GM23338 (cell line): ENCODE data around the gene LRBA. TPM values are rescaled to one million over a fixed set of nuclear protein-coding genes. Genes with fewer than 3 reads are reported as not detected.

Experiments
- ATAC-seq: fragments of 200-7000 bp; cut with Tn5 transposase; 3 replicates; pipeline ENCODE4 v1.9.1; 2020
- DNase-seq: peaks from one replicate; pipeline ENCODE4 v3.0.0-alpha.2; 2015; ENCODE audit warnings: low spot score
- H2AFZ ChIP-seq: fragments of 200-600 bp; sonication (generic); 2 replicates; pipeline ENCODE4 v1.8.0; 2016; ENCODE audit warnings: antibody characterized with exemption, mild to moderate bottlenecking, moderate library complexity
- H3F3A ChIP-seq: fragments of 200-600 bp; sonication (generic); replicated peaks from 2 replicates; pipeline ENCODE4 v1.8.0; 2017; ENCODE audit warnings: antibody characterized with exemption, mixed run types, low read depth
- H3K27ac ChIP-seq: fragments of 200-600 bp; sonication (generic); 2 replicates; pipeline ENCODE4 v1.6.1; 2016; ENCODE audit warnings: low read depth
- H3K27me3 ChIP-seq: fragments of 200-600 bp; sonication (generic); 2 replicates; pipeline ENCODE4 v1.8.0; 2016; ENCODE audit warnings: mild to moderate bottlenecking, mixed run types, moderate library complexity; ENCODE audit not compliant: insufficient read depth
- H3K36me3 ChIP-seq: fragments of 200-600 bp; sonication (generic); 2 replicates; pipeline ENCODE4 v1.8.0; 2016; ENCODE audit warnings: mild to moderate bottlenecking; ENCODE audit not compliant: insufficient read depth
- H3K4me1 ChIP-seq: fragments of 200-600 bp; sonication (generic); 2 replicates; pipeline ENCODE4 v1.8.0; 2016; ENCODE audit warnings: mild to moderate bottlenecking, moderate library complexity; ENCODE audit not compliant: insufficient read depth
- H3K4me2 ChIP-seq: fragments of 200-600 bp; sonication (generic); 2 replicates; pipeline ENCODE4 v1.7.1; 2017; ENCODE audit warnings: mixed run types
- H3K4me3 ChIP-seq: fragments of 200-600 bp; sonication (generic); 2 replicates; pipeline ENCODE4 v1.6.1; 2016; ENCODE audit warnings: mixed run types
- H3K79me2 ChIP-seq: fragments of 200-600 bp; sonication (generic); replicated peaks from 2 replicates; pipeline ENCODE4 v1.8.0; 2017; ENCODE audit warnings: mild to moderate bottlenecking; ENCODE audit not compliant: insufficient read depth
- H3K9me2 ChIP-seq: fragments of 200-600 bp; sonication (generic); 2 replicates; pipeline ENCODE4 v1.8.0; 2017; ENCODE audit not compliant: insufficient read depth
- H4K20me1 ChIP-seq: fragments of 200-600 bp; sonication (generic); replicated peaks from 2 replicates; pipeline ENCODE4 v1.8.0; 2017; ENCODE audit warnings: mild to moderate bottlenecking; ENCODE audit not compliant: insufficient read depth
- H3K27ac Mint-ChIP-seq: 2 replicates; pipeline ENCODE4 v1.8.0; 2020; ENCODE audit warnings: inconsistent platforms, mild to moderate bottlenecking, moderate library complexity, mixed read lengths
- H3K27me3 Mint-ChIP-seq: 3 replicates; pipeline ENCODE4 v1.8.0; 2022; ENCODE audit warnings: low read depth, mild to moderate bottlenecking, moderate library complexity, mixed read lengths, inconsistent platforms; ENCODE audit not compliant: insufficient read depth, poor library complexity
- H3K36me3 Mint-ChIP-seq: 3 replicates; pipeline ENCODE4 v1.8.0; 2021; ENCODE audit warnings: low read depth, mild to moderate bottlenecking, inconsistent platforms, moderate library complexity, mixed read lengths
- H3K4me1 Mint-ChIP-seq: 3 replicates; pipeline ENCODE4 v1.8.0; 2020; ENCODE audit warnings: mild to moderate bottlenecking, inconsistent platforms, mixed read lengths
- H3K4me3 Mint-ChIP-seq: 3 replicates; pipeline ENCODE4 v1.8.0; 2021; ENCODE audit warnings: moderate library complexity, mild to moderate bottlenecking, inconsistent platforms, mixed read lengths
- H3K9me3 Mint-ChIP-seq: 3 replicates; pipeline ENCODE4 v1.8.0; 2020; ENCODE audit warnings: moderate library complexity, mild to moderate bottlenecking, inconsistent platforms, mixed read lengths
- CREB1 ChIP-seq: fragments of 250-450 bp; sonication (Bioruptor Pico); IDR thresholded peaks from 2 replicates; pipeline ENCODE4 v1.5.0; 2020; ENCODE audit warnings: low read depth, mild to moderate bottlenecking, moderate library complexity
- EZH2 ChIP-seq: fragments of 200-600 bp; sonication (generic); IDR thresholded peaks from one replicate; pipeline ENCODE4 v1.8.0; 2017; ENCODE audit warnings: antibody characterized with exemption, mild to moderate bottlenecking, low read depth; ENCODE audit not compliant: unreplicated experiment
- NANOG ChIP-seq: IDR thresholded peaks from 2 replicates; pipeline ENCODE4 v1.6.1; 2016; ENCODE audit warnings: antibody characterized with exemption, borderline replicate concordance
- POLR2AphosphoS5 ChIP-seq: IDR thresholded peaks from 2 replicates; pipeline ENCODE4 v1.6.1; 2016; ENCODE audit warnings: antibody characterized with exemption, low read depth
- STAT1 ChIP-seq: IDR thresholded peaks from one replicate; pipeline ENCODE4 v1.6.1; 2016; ENCODE audit warnings: antibody characterized with exemption; ENCODE audit not compliant: unreplicated experiment
- ZNF114 ChIP-seq: fragments of 250-450 bp; sonication (Bioruptor Pico); IDR thresholded peaks from 2 replicates; pipeline ENCODE4 v1.5.0; 2020; ENCODE audit warnings: mild to moderate bottlenecking, moderate library complexity
- ZNF331 ChIP-seq: fragments of 250-450 bp; sonication (Bioruptor Pico); IDR thresholded peaks from 2 replicates; pipeline ENCODE4 v1.5.0; 2020; ENCODE audit warnings: low read depth, mild to moderate bottlenecking, moderate library complexity
- polyA plus RNA-seq: library from polyadenylated mRNA; unstranded; fragments of >200 nt; fragmentation: Nextera tagmentation; extraction: Ambion mirVana; gene quantifications from 2 replicates; pipeline ENCODE4 v1.2.1, GENCODE V29; 2016
- total RNA-seq: library from RNA; depleted of rRNA; stranded (reverse); fragments of >200 nt; shearing (Covaris generic); gene quantifications from 2 replicates; pipeline ENCODE4 v1.2.3, GENCODE V29; 2014
- TF ChIP-seq, protein P1 (sequence below): IDR thresholded peaks from one replicate; pipeline ENCODE4 v1.6.1; 2018; ENCODE audit warnings: antibody characterized with exemption; ENCODE audit not compliant: unreplicated experiment
- TF ChIP-seq, protein P2 (sequence below), 2 experiments: fragments of 200-600 bp in 1 of 2; sonication (generic) in 1 of 2; conservative IDR thresholded peaks; 2 replicates each; pipeline versions ENCODE4 v1.5.1 to v1.6.1; 2016 to 2017; ENCODE audit warnings: antibody characterized with exemption in 2 of 2, low read depth in 2 of 2, mild to moderate bottlenecking in 2 of 2, moderate library complexity in 1 of 2

Gene LRBA
- total and polyA plus RNA-seq, 2 experiments from 2014 or later: 23.3 to 126 TPM

DNA sequence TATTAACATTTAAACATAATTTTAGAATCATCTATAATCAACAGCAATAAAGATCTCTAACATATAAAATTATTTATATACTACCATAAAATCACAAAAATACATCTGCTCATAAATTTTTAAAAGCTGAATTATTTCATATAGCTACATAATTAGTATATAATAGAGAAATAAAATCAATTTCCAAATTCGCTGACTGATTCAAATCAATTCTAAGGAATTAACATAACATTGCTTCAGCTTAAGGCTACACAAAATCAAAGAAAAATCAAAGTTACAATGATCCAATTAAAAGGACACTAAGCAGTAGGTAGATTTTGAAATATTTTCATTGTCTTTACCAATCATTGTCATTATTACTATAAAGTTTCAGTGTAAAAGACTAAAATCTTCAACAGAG lies 194.7 kb downstream of the LRBA start (continued):
- TF ChIP-seq, protein P1, sequence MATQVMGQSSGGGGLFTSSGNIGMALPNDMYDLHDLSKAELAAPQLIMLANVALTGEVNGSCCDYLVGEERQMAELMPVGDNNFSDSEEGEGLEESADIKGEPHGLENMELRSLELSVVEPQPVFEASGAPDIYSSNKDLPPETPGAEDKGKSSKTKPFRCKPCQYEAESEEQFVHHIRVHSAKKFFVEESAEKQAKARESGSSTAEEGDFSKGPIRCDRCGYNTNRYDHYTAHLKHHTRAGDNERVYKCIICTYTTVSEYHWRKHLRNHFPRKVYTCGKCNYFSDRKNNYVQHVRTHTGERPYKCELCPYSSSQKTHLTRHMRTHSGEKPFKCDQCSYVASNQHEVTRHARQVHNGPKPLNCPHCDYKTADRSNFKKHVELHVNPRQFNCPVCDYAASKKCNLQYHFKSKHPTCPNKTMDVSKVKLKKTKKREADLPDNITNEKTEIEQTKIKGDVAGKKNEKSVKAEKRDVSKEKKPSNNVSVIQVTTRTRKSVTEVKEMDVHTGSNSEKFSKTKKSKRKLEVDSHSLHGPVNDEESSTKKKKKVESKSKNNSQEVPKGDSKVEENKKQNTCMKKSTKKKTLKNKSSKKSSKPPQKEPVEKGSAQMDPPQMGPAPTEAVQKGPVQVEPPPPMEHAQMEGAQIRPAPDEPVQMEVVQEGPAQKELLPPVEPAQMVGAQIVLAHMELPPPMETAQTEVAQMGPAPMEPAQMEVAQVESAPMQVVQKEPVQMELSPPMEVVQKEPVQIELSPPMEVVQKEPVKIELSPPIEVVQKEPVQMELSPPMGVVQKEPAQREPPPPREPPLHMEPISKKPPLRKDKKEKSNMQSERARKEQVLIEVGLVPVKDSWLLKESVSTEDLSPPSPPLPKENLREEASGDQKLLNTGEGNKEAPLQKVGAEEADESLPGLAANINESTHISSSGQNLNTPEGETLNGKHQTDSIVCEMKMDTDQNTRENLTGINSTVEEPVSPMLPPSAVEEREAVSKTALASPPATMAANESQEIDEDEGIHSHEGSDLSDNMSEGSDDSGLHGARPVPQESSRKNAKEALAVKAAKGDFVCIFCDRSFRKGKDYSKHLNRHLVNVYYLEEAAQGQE: no peak
- no peak for TF ChIP-seq POLR2AphosphoS5
- no peak for TF ChIP-seq EZH2
- TF ChIP-seq ZNF331 (CRISPR knock-in tag): no peak
- no peak for TF ChIP-seq STAT1
- TF ChIP-seq NANOG: no peak
- no peak for TF ChIP-seq CREB1 (CRISPR knock-in tag)

DNA sequence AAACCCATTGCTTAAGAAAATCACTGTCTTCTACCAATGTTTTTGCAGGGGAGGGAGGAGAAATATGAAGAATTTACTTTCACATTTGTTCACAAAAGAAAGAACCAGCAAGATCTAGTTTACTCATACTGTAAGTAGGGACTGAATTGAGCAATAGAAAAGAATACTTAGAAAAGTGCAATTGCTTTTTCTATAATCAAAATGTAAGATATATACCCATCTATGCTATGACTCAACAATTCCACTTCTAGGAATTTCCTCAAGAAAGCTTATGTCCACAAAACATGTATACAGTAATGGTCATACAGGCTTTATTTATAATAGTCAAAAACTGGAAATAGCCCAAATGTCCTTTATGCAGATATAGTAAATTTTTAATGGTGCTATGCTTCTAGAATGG lies 196.4 kb downstream of the LRBA start:
- H2AFZ ChIP-seq: no peak overlapping the region
- DNase-seq (no peak), ATAC-seq (no peak)
- no peak overlapping the region for H3K4me2 ChIP-seq
- Mint-ChIP-seq H3K27ac (no peak overlapping the region), H3K4me1 (peaks cover 6% of the 10 kb centered on the region; the same call in 2 of the 3 replicates), H3K9me3 (no peaks in the 10 kb centered on the region), H3K4me3 (no peak overlapping the region), H3K27me3 (no peaks in the 10 kb centered on the region), H3K36me3 (peaks cover 5% of the 10 kb centered on the region; the same call in 2 of the 3 replicates)
- TF ChIP-seq ZNF114 (CRISPR knock-in tag): no peak
- H3K79me2 ChIP-seq: 0 out of 2 replicates have a peak, but pooled peaks cover 5% of the 10 kb centered on the region
- no peaks in the 10 kb centered on the region for H3K9me2 ChIP-seq
- no peaks in the 10 kb centered on the region for H3F3A ChIP-seq
- no peaks in the 10 kb centered on the region for H3K36me3 ChIP-seq
- H3K4me3 ChIP-seq: no peak overlapping the region
- no peaks in the 10 kb centered on the region for H3K4me1 ChIP-seq
- H3K27me3 ChIP-seq: no peaks in the 10 kb centered on the region
- no peaks in the 10 kb centered on the region for H4K20me1 ChIP-seq
- no peak overlapping the region for H3K27ac ChIP-seq

DNA sequence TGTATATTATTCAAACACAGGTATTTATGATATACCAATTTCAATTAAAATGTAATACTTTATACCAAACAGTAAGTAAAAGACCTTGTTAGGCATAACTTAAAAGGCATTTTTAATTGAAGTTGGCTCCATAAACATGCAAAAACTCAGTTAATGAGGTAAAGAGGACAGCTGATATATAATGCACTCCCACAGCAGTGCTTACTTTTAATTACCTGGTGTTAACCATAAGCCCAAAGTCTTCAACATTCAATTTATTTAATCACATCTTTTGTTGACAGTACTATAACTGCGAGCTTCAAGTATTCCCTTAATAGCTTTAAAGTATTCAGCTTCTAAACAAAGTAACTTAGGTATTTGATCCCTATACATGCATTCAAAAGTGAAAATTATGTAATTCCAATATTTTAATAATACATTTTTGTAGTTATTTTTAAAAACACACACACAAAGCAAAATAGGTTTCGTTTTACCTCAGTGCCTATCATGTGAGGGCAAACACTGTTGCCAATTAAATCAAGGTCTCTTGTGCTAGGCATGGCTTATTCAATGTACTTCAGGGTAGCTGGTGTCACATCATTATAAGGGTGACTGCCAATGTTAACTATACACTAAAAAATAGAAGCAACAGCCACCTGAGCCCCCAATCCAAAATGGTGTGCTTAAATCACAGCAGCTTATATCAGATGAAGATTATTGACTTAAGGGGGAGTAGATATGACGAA lies 197.1 kb downstream of the LRBA start:
- no peak overlapping the region for H3K4me3 Mint-ChIP-seq
- Histone ChIP-seq H4K20me1 (no peaks in the 10 kb centered on the region), H3K36me3 (no peaks in the 10 kb centered on the region), H3F3A (no peaks in the 10 kb centered on the region), H3K9me2 (no peaks in the 10 kb centered on the region), H2AFZ (no peak overlapping the region), H3K4me2 (no peak overlapping the region), H3K4me1 (no peaks in the 10 kb centered on the region), H3K27ac (no peak overlapping the region), H3K27me3 (no peaks in the 10 kb centered on the region), H3K79me2 (0 out of 2 replicates have a peak, but pooled peaks cover 5% of the 10 kb centered on the region), H3K4me3 (no peak overlapping the region)
- ATAC-seq (no peak), DNase-seq (no peak)
- peaks cover 5% of the 10 kb centered on the region; the same call in 2 of the 3 replicates for H3K36me3 Mint-ChIP-seq
- no peaks in the 10 kb centered on the region for H3K27me3 Mint-ChIP-seq
- H3K9me3 Mint-ChIP-seq: no peaks in the 10 kb centered on the region
- peaks cover 6% of the 10 kb centered on the region; the same call in 2 of the 3 replicates for H3K4me1 Mint-ChIP-seq
- H3K27ac Mint-ChIP-seq: no peak overlapping the region
- TF ChIP-seq, protein P2, sequence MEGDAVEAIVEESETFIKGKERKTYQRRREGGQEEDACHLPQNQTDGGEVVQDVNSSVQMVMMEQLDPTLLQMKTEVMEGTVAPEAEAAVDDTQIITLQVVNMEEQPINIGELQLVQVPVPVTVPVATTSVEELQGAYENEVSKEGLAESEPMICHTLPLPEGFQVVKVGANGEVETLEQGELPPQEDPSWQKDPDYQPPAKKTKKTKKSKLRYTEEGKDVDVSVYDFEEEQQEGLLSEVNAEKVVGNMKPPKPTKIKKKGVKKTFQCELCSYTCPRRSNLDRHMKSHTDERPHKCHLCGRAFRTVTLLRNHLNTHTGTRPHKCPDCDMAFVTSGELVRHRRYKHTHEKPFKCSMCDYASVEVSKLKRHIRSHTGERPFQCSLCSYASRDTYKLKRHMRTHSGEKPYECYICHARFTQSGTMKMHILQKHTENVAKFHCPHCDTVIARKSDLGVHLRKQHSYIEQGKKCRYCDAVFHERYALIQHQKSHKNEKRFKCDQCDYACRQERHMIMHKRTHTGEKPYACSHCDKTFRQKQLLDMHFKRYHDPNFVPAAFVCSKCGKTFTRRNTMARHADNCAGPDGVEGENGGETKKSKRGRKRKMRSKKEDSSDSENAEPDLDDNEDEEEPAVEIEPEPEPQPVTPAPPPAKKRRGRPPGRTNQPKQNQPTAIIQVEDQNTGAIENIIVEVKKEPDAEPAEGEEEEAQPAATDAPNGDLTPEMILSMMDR (conservative IDR thresholded peaks at IDR 0.05; ENCODE audit: low read depth in 2 of 2): no peak
- TF ChIP-seq STAT1: no peak
